Measurements from ENCODE around the gene STK32C. TPM values are rescaled to one million over a fixed set of nuclear protein-coding genes. Genes with fewer than 3 reads are reported as not detected.

Gene STK32C
- total RNA-seq, 4 donors from 2014 or later: 3.7 to 13.9 (median 6.7) TPM

DNA sequence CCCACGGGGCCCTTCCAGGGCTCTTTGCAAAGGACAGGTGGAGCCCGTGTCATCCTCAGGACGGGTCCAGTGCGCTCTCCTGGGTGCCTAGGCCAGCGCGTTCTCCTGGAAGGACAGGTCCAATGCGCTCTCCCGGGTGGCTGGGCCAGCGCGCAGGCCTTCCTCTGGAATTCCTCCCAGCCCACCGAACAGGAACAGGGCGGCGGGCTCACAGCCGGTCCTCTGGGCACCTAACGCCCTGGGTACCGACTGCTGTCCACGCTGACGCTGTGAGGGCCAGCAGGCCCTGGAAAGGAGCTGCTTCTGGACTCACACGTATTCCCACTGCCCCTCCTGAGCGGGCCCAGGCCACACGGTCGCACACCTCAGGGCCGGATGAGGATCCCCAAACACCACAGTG, 49.3 kb downstream of the STK32C start:
- H3K36me3 ChIP-seq: no peaks in the 10 kb centered on the region
- TF ChIP-seq, protein P1, sequence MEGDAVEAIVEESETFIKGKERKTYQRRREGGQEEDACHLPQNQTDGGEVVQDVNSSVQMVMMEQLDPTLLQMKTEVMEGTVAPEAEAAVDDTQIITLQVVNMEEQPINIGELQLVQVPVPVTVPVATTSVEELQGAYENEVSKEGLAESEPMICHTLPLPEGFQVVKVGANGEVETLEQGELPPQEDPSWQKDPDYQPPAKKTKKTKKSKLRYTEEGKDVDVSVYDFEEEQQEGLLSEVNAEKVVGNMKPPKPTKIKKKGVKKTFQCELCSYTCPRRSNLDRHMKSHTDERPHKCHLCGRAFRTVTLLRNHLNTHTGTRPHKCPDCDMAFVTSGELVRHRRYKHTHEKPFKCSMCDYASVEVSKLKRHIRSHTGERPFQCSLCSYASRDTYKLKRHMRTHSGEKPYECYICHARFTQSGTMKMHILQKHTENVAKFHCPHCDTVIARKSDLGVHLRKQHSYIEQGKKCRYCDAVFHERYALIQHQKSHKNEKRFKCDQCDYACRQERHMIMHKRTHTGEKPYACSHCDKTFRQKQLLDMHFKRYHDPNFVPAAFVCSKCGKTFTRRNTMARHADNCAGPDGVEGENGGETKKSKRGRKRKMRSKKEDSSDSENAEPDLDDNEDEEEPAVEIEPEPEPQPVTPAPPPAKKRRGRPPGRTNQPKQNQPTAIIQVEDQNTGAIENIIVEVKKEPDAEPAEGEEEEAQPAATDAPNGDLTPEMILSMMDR (IDR thresholded peaks at IDR 0.05 in 4 of 5, conservative IDR thresholded peaks at IDR 0.05 in 1 of 5): no peak
- TF ChIP-seq POLR2A (IDR thresholded peaks at IDR 0.05): no peak
- no peak overlapping the region for H3K27ac ChIP-seq
- H3K9me3 ChIP-seq: no peaks in the 10 kb centered on the region
- ATAC-seq (no peak), DNase-seq (no peak)
- intact Hi-C loops (cut with DNase I; ENCODE audit: low total_unique reads) (no loop called here), in situ Hi-C loops (cut with MboI; ENCODE audit: low sequenced_read_pairs in 4 of 4) (no loop called here)
- no peak overlapping the region for H3K4me3 ChIP-seq
- H3K4me1 ChIP-seq: no peaks in the 10 kb centered on the region
- H3K27me3 ChIP-seq: no peaks in the 10 kb centered on the region

DNA sequence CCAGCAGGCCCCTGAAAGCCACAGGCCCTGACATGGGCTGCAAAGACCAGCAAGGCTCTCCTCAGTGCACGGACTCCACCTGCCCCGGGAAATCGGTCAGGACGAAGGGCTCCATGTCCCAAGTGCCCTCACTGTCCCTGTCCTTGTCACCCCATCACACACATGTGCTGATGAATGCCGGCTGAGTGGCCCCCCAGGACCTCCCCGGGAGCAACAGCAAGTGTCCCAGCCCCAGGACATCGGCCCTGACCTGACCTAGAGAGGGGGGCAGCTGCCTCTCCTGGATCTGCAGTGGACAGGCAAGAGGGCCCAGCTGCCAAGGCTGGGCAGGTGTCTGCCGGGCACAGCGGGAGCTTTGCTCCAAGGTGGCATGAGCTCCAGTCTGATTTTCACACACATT, 49.8 kb downstream of the STK32C start:
- TF ChIP-seq, protein P1 (IDR thresholded peaks at IDR 0.05 in 4 of 5, conservative IDR thresholded peaks at IDR 0.05 in 1 of 5): no peak
- no peak for TF ChIP-seq POLR2A (IDR thresholded peaks at IDR 0.05)
- ATAC-seq: no peak
- intact Hi-C loops (cut with DNase I; ENCODE audit: low total_unique reads): no loop called here

DNA sequence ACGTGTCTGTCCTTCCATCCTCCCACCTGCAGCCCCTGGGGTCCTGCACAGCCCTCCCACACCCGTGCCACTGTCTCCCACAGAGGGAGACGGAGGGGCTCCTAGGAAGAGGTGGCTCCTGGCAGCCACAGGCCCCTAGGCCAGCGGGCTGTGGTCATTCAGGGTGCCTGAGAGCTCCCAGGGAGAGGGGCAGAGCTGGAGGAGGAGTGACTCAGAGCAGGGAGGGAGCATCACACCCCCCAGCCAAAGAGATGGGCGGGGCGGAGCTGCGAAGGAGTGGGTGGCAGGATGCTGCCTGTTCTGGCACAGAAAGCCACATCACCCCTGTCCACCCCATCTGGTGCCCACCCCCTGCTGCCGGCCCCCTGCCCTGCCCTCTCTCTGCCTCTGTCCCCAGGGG, 50.5 kb downstream of the STK32C start:
- ATAC-seq: no peak
- H3K9me3 ChIP-seq: no peaks in the 10 kb centered on the region
- H3K4me3 ChIP-seq: no peak overlapping the region
- no peak overlapping the region for H3K27ac ChIP-seq
- in situ Hi-C loops (cut with MboI; ENCODE audit: low sequenced_read_pairs in 4 of 4): no loop called here
- H3K4me1 ChIP-seq: no peaks in the 10 kb centered on the region
- no peaks in the 10 kb centered on the region for H3K36me3 ChIP-seq
- no peak for TF ChIP-seq POLR2A (IDR thresholded peaks at IDR 0.05)
- TF ChIP-seq, protein P1 (IDR thresholded peaks at IDR 0.05 in 4 of 5, conservative IDR thresholded peaks at IDR 0.05 in 1 of 5): no peak
- intact Hi-C loops (cut with DNase I; ENCODE audit: low total_unique reads): no loop called here
- no peak for DNase-seq
- no peaks in the 10 kb centered on the region for H3K27me3 ChIP-seq

More for the DNA sequence above, 49.8 kb downstream of the STK32C start:
- Histone ChIP-seq H3K27me3 (no peaks in the 10 kb centered on the region), H3K27ac (no peak overlapping the region), H3K4me1 (no peaks in the 10 kb centered on the region), H3K9me3 (no peaks in the 10 kb centered on the region), H3K36me3 (no peaks in the 10 kb centered on the region), H3K4me3 (no peak overlapping the region)
- in situ Hi-C loops (cut with MboI; ENCODE audit: low sequenced_read_pairs in 4 of 4): no loop called here
- no peak for DNase-seq

DNA sequence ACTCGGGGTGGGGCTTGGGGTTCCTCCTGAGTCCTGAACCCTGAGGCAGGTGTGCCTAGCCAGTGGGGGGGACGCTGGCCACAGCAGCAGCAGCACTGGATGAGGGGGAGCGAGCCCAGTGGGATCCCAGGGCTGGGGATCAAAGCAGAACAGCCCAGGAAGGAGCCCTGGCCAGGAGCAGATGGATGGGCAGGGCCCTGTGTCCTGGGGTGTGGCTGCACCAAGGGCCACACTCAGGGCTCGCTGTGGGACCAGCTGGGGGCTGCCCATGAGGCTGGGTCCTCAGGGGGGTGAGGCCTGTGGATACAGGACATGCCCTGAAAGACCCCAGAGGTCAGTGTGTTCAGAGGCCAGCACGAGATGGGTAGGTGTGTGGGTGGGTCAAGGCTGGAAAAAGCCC, 50.9 kb downstream of the STK32C start:
- H3K36me3 ChIP-seq: no peaks in the 10 kb centered on the region
- no peaks in the 10 kb centered on the region for H3K4me1 ChIP-seq
- DNase-seq: no peak
- H3K9me3 ChIP-seq: no peaks in the 10 kb centered on the region
- in situ Hi-C loops (cut with MboI; ENCODE audit: low sequenced_read_pairs in 4 of 4) (no loop called here), intact Hi-C loops (cut with DNase I; ENCODE audit: low total_unique reads) (no loop called here)
- TF ChIP-seq, protein P1 (IDR thresholded peaks at IDR 0.05 in 4 of 5, conservative IDR thresholded peaks at IDR 0.05 in 1 of 5): no peak
- no peak for TF ChIP-seq POLR2A (IDR thresholded peaks at IDR 0.05)
- no peak overlapping the region for H3K4me3 ChIP-seq
- no peak overlapping the region for H3K27ac ChIP-seq
- ATAC-seq: no peak
- no peaks in the 10 kb centered on the region for H3K27me3 ChIP-seq

Data from gastrocnemius medialis (tissue), 4 donors.